Natural killer cell (primary cell): Measurements from ENCODE around the gene MKX. TPM values are rescaled to one million over a fixed set of nuclear protein-coding genes. Genes with fewer than 3 reads are reported as not detected.

Source experiments
- ATAC-seq, 3 donors: fragments of 150-1000 bp in 2 of 3; fragments of 200-7000 bp in 1 of 3; cut with Tn5 transposase; 1 replicate in 1 of 3; 2 replicates in 2 of 3; pipeline ENCODE4 v1.10.0; 2021; ENCODE audit warnings: mild to moderate bottlenecking in 2 of 3, moderate library complexity in 2 of 3
- DNase-seq, 2 donors: peaks; one replicate each; pipeline versions ENCODE4 v3.0.0 to v3.0.0-alpha.2; 2013 to 2021; ENCODE audit warnings: mixed read lengths in 1 of 2
- H3K27ac ChIP-seq: one replicate; pipeline ENCODE4 v1.5.1; 2013; ENCODE audit warnings: mild to moderate bottlenecking, low read length
- H3K27me3 ChIP-seq: one replicate; pipeline ENCODE4 v1.6.1; 2013; ENCODE audit warnings: low read length; ENCODE audit not compliant: control insufficient read depth, insufficient read depth
- H3K36me3 ChIP-seq: one replicate; pipeline ENCODE4 v1.6.1; 2013; ENCODE audit warnings: low read length; ENCODE audit not compliant: control insufficient read depth, insufficient read depth
- H3K4me1 ChIP-seq: one replicate; pipeline ENCODE4 v1.6.1; 2013; ENCODE audit warnings: low read length; ENCODE audit not compliant: control insufficient read depth, insufficient read depth
- H3K4me3 ChIP-seq: one replicate; pipeline ENCODE4 v1.5.1; 2013; ENCODE audit warnings: low read length
- H3K9me3 ChIP-seq: one replicate; pipeline ENCODE4 v1.6.1; 2013; ENCODE audit warnings: low read length; ENCODE audit not compliant: control insufficient read depth, insufficient read depth
- H3K27ac Mint-ChIP-seq, 2 donors: one replicate each; pipeline ENCODE4 v1.8.0; 2022; ENCODE audit warnings: mild to moderate bottlenecking in 2 of 2, mixed read lengths in 2 of 2, moderate library complexity in 1 of 2
- H3K27me3 Mint-ChIP-seq, 2 donors: one replicate each; pipeline ENCODE4 v1.8.0; 2022; ENCODE audit warnings: low read depth in 2 of 2, mixed read lengths in 2 of 2
- H3K36me3 Mint-ChIP-seq: one replicate; pipeline ENCODE4 v1.8.0; 2022; ENCODE audit warnings: mixed read lengths
- H3K4me1 Mint-ChIP-seq, 2 donors: one replicate each; pipeline ENCODE4 v1.8.0; 2022; ENCODE audit warnings: mixed read lengths in 2 of 2
- H3K4me3 Mint-ChIP-seq: one replicate; pipeline ENCODE4 v1.8.0; 2022; ENCODE audit warnings: mild to moderate bottlenecking, moderate library complexity, mixed read lengths
- H3K9me3 Mint-ChIP-seq, 2 donors: one replicate each; pipeline ENCODE4 v1.8.0; 2022; ENCODE audit warnings: mixed read lengths in 2 of 2
- WGBS: methylation state at CpG from one replicate; pipeline ENCODE4 v1.1.7; 2013; ENCODE audit warnings: missing lambda C conversion rate; ENCODE audit not compliant: insufficient coverage; 5-methylcytosine and 5-hydroxymethylcytosine counted together
- intact Hi-C: fragments of 100-400 bp; cut with micrococcal nuclease; formaldehyde crosslinking; loops from one replicate; pipeline ENCODE4 v1.14.2; 2022
- total RNA-seq, 4 donors: library from RNA; stranded (reverse); fragments of 120-200 nt in 1 of 4; gene quantifications; one replicate each; pipeline versions ENCODE4 v1.2.3 to v1.2.4, GENCODE V29; 2013 to 2022
- TF ChIP-seq, protein P1 (sequence below): fragments of 200-600 bp; IDR thresholded peaks from one replicate; pipeline ENCODE4 v1.8.0; 2022; ENCODE audit warnings: antibody characterized with exemption

Gene MKX
- total RNA-seq, 3 donors from 2014 or later (not counting 1 experiment from before 2014, with no cell fraction given) = not detected

DNA sequence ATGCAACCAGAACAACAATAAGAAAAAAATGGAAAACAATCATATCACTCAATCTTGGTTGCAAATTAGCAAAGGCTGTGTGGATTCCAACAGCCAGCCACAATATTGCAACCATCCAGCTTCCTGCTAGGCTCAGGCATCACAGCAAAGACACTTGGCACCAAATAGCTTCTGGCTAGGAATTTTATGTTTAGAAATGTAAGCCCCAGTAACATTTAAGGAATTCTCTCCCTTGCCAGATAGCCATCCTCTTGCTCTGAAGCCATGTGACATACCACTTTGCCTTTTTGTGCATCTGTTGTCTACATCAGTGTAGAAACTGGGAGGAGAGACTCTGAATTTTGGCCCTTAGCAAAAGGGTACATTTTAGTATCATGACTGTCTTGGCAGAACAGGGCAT lies 22.2 kb downstream of the MKX start:
- H3K27ac Mint-ChIP-seq = no peak overlapping the region
- no peak overlapping the region for H3K4me3 Mint-ChIP-seq
- H3K36me3 Mint-ChIP-seq = no peaks in the 10 kb centered on the region
- TF ChIP-seq, protein P1, sequence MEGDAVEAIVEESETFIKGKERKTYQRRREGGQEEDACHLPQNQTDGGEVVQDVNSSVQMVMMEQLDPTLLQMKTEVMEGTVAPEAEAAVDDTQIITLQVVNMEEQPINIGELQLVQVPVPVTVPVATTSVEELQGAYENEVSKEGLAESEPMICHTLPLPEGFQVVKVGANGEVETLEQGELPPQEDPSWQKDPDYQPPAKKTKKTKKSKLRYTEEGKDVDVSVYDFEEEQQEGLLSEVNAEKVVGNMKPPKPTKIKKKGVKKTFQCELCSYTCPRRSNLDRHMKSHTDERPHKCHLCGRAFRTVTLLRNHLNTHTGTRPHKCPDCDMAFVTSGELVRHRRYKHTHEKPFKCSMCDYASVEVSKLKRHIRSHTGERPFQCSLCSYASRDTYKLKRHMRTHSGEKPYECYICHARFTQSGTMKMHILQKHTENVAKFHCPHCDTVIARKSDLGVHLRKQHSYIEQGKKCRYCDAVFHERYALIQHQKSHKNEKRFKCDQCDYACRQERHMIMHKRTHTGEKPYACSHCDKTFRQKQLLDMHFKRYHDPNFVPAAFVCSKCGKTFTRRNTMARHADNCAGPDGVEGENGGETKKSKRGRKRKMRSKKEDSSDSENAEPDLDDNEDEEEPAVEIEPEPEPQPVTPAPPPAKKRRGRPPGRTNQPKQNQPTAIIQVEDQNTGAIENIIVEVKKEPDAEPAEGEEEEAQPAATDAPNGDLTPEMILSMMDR = no peak
- ATAC-seq (no peak), DNase-seq (no peak)
- Histone ChIP-seq H3K27me3 (peaks cover 4% of the 10 kb centered on the region), H3K36me3 (no peaks in the 10 kb centered on the region), H3K4me3 (no peak overlapping the region), H3K4me1 (no peaks in the 10 kb centered on the region), H3K9me3 (no peaks in the 10 kb centered on the region), H3K27ac (no peak overlapping the region)
- H3K4me1 Mint-ChIP-seq = no peaks in the 10 kb centered on the region
- H3K9me3 Mint-ChIP-seq = no peaks in the 10 kb centered on the region
- intact Hi-C loops = no loop called here
- H3K27me3 Mint-ChIP-seq = peaks cover 31 to 36% of the 10 kb centered on the region in 2 donors

GRCh38 chr10:27720529-27720928 lies 25.1 kb downstream of the MKX start:
- Mint-ChIP-seq H3K36me3 (no peaks in the 10 kb centered on the region), H3K27ac (no peak overlapping the region), H3K9me3 (no peaks in the 10 kb centered on the region), H3K4me3 (no peak overlapping the region), H3K4me1 (no peaks in the 10 kb centered on the region), H3K27me3 (peaks cover 36 to 49% of the 10 kb centered on the region in 2 donors)
- Histone ChIP-seq H3K27ac (no peak overlapping the region), H3K27me3 (peaks cover 5% of the 10 kb centered on the region), H3K4me1 (no peaks in the 10 kb centered on the region), H3K36me3 (no peaks in the 10 kb centered on the region), H3K4me3 (no peak overlapping the region), H3K9me3 (no peaks in the 10 kb centered on the region)
- WGBS = no CpG with 5 or more reads among the region's 1 CpG
- intact Hi-C loops = no loop called here
- ATAC-seq (no peak), DNase-seq (no peak)
- TF ChIP-seq, protein P1 = no peak

GRCh38 chr10:27719052-27719451 lies 26.6 kb downstream of the MKX start:
- Histone ChIP-seq H3K4me3 (no peak overlapping the region), H3K27ac (no peak overlapping the region), H3K9me3 (no peaks in the 10 kb centered on the region), H3K27me3 (peaks cover 5% of the 10 kb centered on the region), H3K36me3 (no peaks in the 10 kb centered on the region), H3K4me1 (no peaks in the 10 kb centered on the region)
- DNase-seq = no peak
- peaks cover 31 to 42% of the 10 kb centered on the region in 2 donors for H3K27me3 Mint-ChIP-seq
- H3K4me1 Mint-ChIP-seq = no peaks in the 10 kb centered on the region
- H3K9me3 Mint-ChIP-seq = no peaks in the 10 kb centered on the region
- TF ChIP-seq, protein P1 = no peak
- no peak overlapping the region for H3K27ac Mint-ChIP-seq
- WGBS = 60% methylated on average over 2 of the region's 3 CpGs
- H3K36me3 Mint-ChIP-seq = no peaks in the 10 kb centered on the region
- no peak for ATAC-seq
- intact Hi-C loops = no loop called here
- no peak overlapping the region for H3K4me3 Mint-ChIP-seq

GRCh38 chr10:27717861-27718260 lies 27.8 kb downstream of the MKX start:
- Histone ChIP-seq H3K4me3 (no peak overlapping the region), H3K27ac (no peak overlapping the region), H3K36me3 (no peaks in the 10 kb centered on the region), H3K27me3 (peaks cover 5% of the 10 kb centered on the region), H3K4me1 (no peaks in the 10 kb centered on the region), H3K9me3 (no peaks in the 10 kb centered on the region)
- H3K27ac Mint-ChIP-seq = no peak overlapping the region
- peaks cover 32 to 35% of the 10 kb centered on the region in 2 donors for H3K27me3 Mint-ChIP-seq
- no peaks in the 10 kb centered on the region for H3K36me3 Mint-ChIP-seq
- WGBS = 82% methylated on average over 1 of the region's 3 CpGs
- TF ChIP-seq, protein P1 = no peak
- no peaks in the 10 kb centered on the region for H3K4me1 Mint-ChIP-seq
- no peak for DNase-seq
- intact Hi-C loops = no loop called here
- no peak for ATAC-seq
- no peaks in the 10 kb centered on the region for H3K9me3 Mint-ChIP-seq
- H3K4me3 Mint-ChIP-seq = no peak overlapping the region
